ENCODE measurements around the gene RELCH. TPM values are rescaled to one million over a fixed set of nuclear protein-coding genes. Genes with fewer than 3 reads are reported as not detected.

The RELCH gene
- total and polyA plus RNA-seq, 8 donors, result 4.9 to 85.9 (median 35.8) TPM

DNA sequence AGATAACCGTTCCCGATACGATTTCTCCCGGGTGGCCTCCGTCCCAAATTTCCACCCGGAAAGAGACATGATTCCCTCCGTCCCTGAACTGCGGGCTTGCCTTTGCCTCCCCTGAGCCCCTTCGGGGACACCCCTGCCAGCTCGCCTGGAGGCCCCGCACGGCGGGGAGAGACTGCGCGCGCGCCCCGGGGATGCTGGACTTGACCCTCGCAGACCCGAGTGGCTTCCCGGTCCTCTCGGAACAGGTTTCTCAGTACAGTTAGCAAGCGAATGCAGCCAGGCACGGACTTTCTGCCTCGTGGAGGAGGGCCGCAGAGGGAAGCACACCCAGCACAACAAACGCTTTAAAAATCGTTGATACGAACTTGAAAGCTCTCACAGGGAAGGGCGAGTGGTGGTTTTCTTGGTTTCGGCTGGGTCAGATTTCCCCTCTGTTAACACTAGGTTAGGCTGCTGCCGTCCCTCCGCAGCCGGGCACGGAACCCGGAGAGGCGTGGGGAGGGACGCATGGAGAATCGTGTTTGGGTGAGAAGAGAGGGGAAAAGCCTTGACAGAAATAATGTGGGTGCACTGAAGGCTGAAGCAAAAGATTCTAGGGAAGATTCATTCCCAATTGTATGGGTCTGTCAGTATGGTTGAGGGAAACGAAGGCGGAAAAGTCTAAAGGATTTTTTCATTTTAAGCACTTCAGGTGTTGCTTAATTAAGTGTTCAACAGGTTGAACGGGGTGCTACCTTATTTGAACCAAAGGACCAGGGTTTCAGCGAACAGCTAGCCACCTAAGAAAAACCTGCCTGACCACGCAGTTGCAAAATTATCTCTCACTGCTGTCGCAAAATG is 139.0 kb downstream of the RELCH start:
- Histone ChIP-seq H3K4me3 (peak overlapping the region; percentile 47 to 71 (median 60)), H3K27ac (peak overlapping the region in 4 of 5 donors; percentile 16 to 63 (median 38)), H3K4me1 (peaks cover 40 to 71% (median 57%) of the 10 kb centered on the region in 4 donors), H3K27me3 (peaks cover 6 to 75% (median 31%) of the 10 kb centered on the region in 3 donors), H3K36me3 (no peaks in the 10 kb centered on the region), H3K9me3 (no peaks in the 10 kb centered on the region)
- intact Hi-C loops (cut with DNase I; ENCODE audit: low total_unique reads), result no loop called here
- TF ChIP-seq POLR2A (IDR thresholded peaks at IDR 0.05) (no peak), POLR2AphosphoS5 (IDR thresholded peaks at IDR 0.05) (no peak), EP300 (IDR thresholded peaks at IDR 0.05) (no peak)
- TF ChIP-seq, protein P1, sequence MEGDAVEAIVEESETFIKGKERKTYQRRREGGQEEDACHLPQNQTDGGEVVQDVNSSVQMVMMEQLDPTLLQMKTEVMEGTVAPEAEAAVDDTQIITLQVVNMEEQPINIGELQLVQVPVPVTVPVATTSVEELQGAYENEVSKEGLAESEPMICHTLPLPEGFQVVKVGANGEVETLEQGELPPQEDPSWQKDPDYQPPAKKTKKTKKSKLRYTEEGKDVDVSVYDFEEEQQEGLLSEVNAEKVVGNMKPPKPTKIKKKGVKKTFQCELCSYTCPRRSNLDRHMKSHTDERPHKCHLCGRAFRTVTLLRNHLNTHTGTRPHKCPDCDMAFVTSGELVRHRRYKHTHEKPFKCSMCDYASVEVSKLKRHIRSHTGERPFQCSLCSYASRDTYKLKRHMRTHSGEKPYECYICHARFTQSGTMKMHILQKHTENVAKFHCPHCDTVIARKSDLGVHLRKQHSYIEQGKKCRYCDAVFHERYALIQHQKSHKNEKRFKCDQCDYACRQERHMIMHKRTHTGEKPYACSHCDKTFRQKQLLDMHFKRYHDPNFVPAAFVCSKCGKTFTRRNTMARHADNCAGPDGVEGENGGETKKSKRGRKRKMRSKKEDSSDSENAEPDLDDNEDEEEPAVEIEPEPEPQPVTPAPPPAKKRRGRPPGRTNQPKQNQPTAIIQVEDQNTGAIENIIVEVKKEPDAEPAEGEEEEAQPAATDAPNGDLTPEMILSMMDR (IDR thresholded peaks at IDR 0.05), result no peak
- DNase-seq, result peak in 1 of 2 donors; percentile 59
- 3 to 9% (median 3%) methylated on average over 27 to 45 of the region's 45 CpGs for WGBS, 5 donors

DNA sequence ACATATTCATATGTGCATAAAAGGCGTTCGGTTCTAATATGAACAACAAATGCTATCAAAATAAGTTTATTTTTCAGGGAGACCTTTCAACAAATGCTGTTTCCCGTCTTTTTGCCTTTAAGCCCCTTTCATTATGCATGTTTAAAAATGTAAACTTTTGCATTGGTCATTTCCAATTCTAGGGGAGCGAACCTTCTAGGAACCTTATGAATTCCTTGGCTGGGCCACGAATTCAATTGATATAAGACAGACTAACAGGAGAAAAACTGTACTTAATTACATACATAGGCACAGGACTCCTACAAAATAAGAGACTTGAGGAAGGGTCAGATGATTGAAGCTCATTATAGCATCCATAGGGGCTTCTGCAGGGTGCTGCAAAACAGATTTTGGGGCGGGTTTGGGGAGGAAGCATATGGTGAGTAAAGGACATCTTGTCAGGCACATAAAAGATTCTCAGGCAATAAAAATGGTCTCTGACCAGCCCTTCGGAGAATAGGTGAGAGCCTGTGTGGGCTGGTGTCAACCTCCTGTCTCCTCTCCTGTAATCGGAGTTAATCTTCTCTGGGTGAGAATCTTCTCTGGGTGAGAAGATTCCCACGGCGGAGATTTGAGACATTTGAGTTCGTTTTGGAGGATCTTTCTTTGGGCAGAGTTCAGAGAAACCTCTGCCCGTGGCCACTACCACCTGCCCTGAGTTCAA is 139.7 kb downstream of the RELCH start:
- 48 to 65% (median 55%) methylated on average over 11 to 12 of the region's 12 CpGs for WGBS, 5 donors
- intact Hi-C loops (cut with DNase I; ENCODE audit: low total_unique reads), result no loop called here
- Histone ChIP-seq H3K27ac (no peak overlapping the region), H3K4me3 (peak overlapping the region in 2 of 4 donors; percentile 65 to 71), H3K36me3 (no peaks in the 10 kb centered on the region), H3K27me3 (peaks cover 6 to 83% (median 31%) of the 10 kb centered on the region in 3 donors), H3K4me1 (peaks cover 40 to 78% (median 58%) of the 10 kb centered on the region in 4 donors), H3K9me3 (no peaks in the 10 kb centered on the region)
- no peak for TF ChIP-seq POLR2AphosphoS5 (IDR thresholded peaks at IDR 0.05)
- DNase-seq, result no peak

DNA sequence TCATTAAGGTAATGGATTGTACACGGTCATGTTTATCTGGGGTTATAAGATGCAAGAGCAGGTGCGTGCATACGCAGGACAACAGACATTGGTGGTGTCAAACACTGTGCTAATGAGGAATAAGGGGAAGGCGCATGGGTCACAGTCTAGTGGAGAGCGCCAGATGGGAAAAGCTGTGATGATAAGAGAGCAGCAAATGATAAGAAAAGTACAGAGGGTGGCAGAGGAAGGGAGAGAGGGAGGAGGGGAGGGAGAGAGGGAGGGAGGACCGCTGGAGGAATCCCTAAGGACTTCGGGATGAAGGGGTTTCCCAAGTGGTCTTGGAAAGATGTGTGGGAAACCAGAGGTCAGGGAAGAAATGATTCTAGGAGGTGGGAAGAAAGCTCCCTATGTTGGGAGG is 140.9 kb downstream of the RELCH start:
- Histone ChIP-seq H3K27ac (no peak overlapping the region), H3K9me3 (no peaks in the 10 kb centered on the region), H3K27me3 (peaks cover 6 to 82% (median 31%) of the 10 kb centered on the region in 3 donors), H3K4me3 (no peak overlapping the region), H3K36me3 (no peaks in the 10 kb centered on the region), H3K4me1 (peaks cover 40 to 78% (median 58%) of the 10 kb centered on the region in 4 donors)
- TF ChIP-seq POLR2AphosphoS5 (IDR thresholded peaks at IDR 0.05) (no peak), POLR2A (IDR thresholded peaks at IDR 0.05) (no peak), EP300 (IDR thresholded peaks at IDR 0.05) (no peak)
- TF ChIP-seq, protein P1 (IDR thresholded peaks at IDR 0.05), result no peak
- intact Hi-C loops (cut with DNase I; ENCODE audit: low total_unique reads), result no loop called here
- WGBS, 5 donors, result 33 to 54% (median 48%) methylated on average over 7 of the region's 7 CpGs
- peak in 1 of 2 donors; percentile 25 for DNase-seq

- no peak overlapping the region for H3K4me3 ChIP-seq
- H3K27me3 ChIP-seq, result peaks cover 6 to 79% (median 31%) of the 10 kb centered on the region in 3 donors
- WGBS, 5 donors, result 61 to 83% (median 71%) methylated on average over 6 of the region's 6 CpGs
- DNase-seq, result no peak
- no peaks in the 10 kb centered on the region for H3K9me3 ChIP-seq
- no peaks in the 10 kb centered on the region for H3K36me3 ChIP-seq
- intact Hi-C loops (cut with DNase I; ENCODE audit: low total_unique reads), result no loop called here
- peaks cover 40 to 75% (median 57%) of the 10 kb centered on the region in 4 donors for H3K4me1 ChIP-seq
- H3K27ac ChIP-seq, result peak overlapping the region in 3 of 5 donors; percentile 2 to 78 (median 71)
- TF ChIP-seq POLR2A (IDR thresholded peaks at IDR 0.05) (no peak), EP300 (IDR thresholded peaks at IDR 0.05) (no peak), POLR2AphosphoS5 (IDR thresholded peaks at IDR 0.05) (no peak)
Observed at GRCh38 chr18:62328586-62329525, 141.8 kb downstream of the RELCH start.

All from stomach (tissue), 9 donors.